ENCODE results near the gene C14orf93. TPM values are rescaled to one million over a fixed set of nuclear protein-coding genes. Genes with fewer than 3 reads are reported as not detected.

C14orf93 gene
- total RNA-seq, 1 donor from 2014 or later: 12.4 TPM

DNA sequence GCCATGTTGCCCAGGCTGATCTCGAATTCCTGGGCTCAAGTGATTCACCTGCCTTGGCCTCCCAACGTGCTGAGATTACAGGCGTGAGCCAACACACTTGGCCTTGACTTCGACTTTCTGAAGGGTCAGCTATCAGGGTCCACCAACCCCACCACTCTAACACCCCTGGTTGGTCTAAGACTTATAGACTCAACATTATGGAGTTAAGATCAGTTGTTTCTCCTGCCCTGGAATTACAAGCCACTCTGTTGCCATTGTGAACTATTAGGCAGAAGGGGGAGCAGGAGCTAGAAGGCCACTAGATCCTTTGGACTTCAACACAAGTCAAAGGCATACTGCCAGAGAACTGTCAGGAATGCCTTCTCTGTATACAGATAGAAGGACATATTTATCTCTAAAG is 30.2 kb upstream of the C14orf93 start:
- Mint-ChIP-seq H3K9me3 (ENCODE audit: unreplicated experiment) (no peaks in the 10 kb centered on the region), H3K27ac (ENCODE audit: unreplicated experiment) (no peak overlapping the region), H3K4me3 (ENCODE audit: unreplicated experiment) (no peak overlapping the region), H3K27me3 (ENCODE audit: unreplicated experiment) (no peaks in the 10 kb centered on the region), H3K36me3 (ENCODE audit: unreplicated experiment) (no peaks in the 10 kb centered on the region), H3K4me1 (ENCODE audit: unreplicated experiment) (peaks cover 8% of the 10 kb centered on the region)
- TF ChIP-seq, protein P1, sequence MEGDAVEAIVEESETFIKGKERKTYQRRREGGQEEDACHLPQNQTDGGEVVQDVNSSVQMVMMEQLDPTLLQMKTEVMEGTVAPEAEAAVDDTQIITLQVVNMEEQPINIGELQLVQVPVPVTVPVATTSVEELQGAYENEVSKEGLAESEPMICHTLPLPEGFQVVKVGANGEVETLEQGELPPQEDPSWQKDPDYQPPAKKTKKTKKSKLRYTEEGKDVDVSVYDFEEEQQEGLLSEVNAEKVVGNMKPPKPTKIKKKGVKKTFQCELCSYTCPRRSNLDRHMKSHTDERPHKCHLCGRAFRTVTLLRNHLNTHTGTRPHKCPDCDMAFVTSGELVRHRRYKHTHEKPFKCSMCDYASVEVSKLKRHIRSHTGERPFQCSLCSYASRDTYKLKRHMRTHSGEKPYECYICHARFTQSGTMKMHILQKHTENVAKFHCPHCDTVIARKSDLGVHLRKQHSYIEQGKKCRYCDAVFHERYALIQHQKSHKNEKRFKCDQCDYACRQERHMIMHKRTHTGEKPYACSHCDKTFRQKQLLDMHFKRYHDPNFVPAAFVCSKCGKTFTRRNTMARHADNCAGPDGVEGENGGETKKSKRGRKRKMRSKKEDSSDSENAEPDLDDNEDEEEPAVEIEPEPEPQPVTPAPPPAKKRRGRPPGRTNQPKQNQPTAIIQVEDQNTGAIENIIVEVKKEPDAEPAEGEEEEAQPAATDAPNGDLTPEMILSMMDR (IDR thresholded peaks at IDR 0.05): no peak
- no peak for DNase-seq (ENCODE audit: extremely low spot score, unreplicated experiment)

DNA sequence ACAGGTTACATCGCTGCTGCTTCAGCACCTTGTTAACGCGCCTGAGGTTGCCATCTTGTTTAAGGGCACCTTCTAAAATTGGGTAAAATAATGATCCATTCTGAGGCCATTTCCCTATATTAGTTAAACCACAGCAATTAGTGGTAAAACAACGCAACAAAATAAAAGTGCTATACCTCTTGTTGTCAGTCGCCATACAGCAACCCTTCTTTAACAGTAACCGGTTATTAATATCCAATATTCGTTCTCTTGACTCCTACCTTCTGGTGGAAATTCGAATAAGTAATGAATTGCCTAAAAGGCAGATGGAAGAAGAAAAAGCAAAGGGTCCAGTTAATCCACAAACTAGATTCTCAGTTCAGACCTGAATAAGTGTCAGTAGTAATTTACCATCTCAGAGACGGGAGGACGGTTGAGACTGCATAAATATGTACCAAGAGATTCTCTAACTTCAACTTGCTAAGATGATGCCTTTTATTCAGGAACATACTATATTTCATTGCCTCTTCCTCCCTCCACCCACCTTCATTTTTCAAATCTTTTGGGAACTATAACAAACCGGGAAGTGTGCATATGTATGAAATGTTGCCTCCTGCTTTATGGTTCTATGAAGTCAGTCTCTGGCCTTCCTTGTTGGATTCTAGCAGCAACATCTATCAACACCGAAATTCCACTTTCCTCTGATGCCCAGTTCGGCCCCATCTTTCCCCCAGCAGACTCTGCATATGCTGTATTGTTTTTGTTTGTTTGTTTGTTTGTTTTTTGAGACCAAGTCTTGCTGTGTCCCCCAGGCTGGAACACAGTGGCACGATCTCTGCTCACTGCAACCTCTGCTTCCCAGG is 25.6 kb upstream of the C14orf93 start:
- Mint-ChIP-seq H3K4me1 (ENCODE audit: unreplicated experiment) (peaks cover 25% of the 10 kb centered on the region), H3K4me3 (ENCODE audit: unreplicated experiment) (peak overlapping the region; percentile 93), H3K9me3 (ENCODE audit: unreplicated experiment) (no peaks in the 10 kb centered on the region), H3K27ac (ENCODE audit: unreplicated experiment) (peak overlapping the region; percentile 97), H3K36me3 (ENCODE audit: unreplicated experiment) (peaks cover 18% of the 10 kb centered on the region), H3K27me3 (ENCODE audit: unreplicated experiment) (no peaks in the 10 kb centered on the region)
- no peak for DNase-seq (ENCODE audit: extremely low spot score, unreplicated experiment)
- TF ChIP-seq, protein P1 (IDR thresholded peaks at IDR 0.05): no peak

- Mint-ChIP-seq H3K4me1 (ENCODE audit: unreplicated experiment) (peaks cover 25% of the 10 kb centered on the region), H3K4me3 (ENCODE audit: unreplicated experiment) (peak within 1 kb of the TSS; percentile 93), H3K27ac (ENCODE audit: unreplicated experiment) (peak within 1 kb of the TSS; percentile 97), H3K27me3 (ENCODE audit: unreplicated experiment) (no peaks in the 10 kb centered on the region), H3K36me3 (ENCODE audit: unreplicated experiment) (peaks cover 18% of the 10 kb centered on the region), H3K9me3 (ENCODE audit: unreplicated experiment) (no peaks in the 10 kb centered on the region)
- DNase-seq (ENCODE audit: extremely low spot score, unreplicated experiment): peak; percentile 94
- TF ChIP-seq, protein P1 (IDR thresholded peaks at IDR 0.05): no peak
Observed at GRCh38 chr14:23034498-23035302, 24.8 kb upstream of the C14orf93 start, which contains the start of gene PSMB5. Gene PSMB5, minus strand, starts transcription at chr14:23034900. Its CDS starts 19 bp downstream, at chr14:23034881.

- H3K27ac Mint-ChIP-seq (ENCODE audit: unreplicated experiment): peak overlapping the region; percentile 97
- peak overlapping the region; percentile 93 for H3K4me3 Mint-ChIP-seq (ENCODE audit: unreplicated experiment)
- H3K36me3 Mint-ChIP-seq (ENCODE audit: unreplicated experiment): peaks cover 23% of the 10 kb centered on the region
- no peak for DNase-seq (ENCODE audit: extremely low spot score, unreplicated experiment)
- H3K4me1 Mint-ChIP-seq (ENCODE audit: unreplicated experiment): peaks cover 28% of the 10 kb centered on the region
- no peaks in the 10 kb centered on the region for H3K9me3 Mint-ChIP-seq (ENCODE audit: unreplicated experiment)
- TF ChIP-seq, protein P1 (IDR thresholded peaks at IDR 0.05): no peak
- H3K27me3 Mint-ChIP-seq (ENCODE audit: unreplicated experiment): no peaks in the 10 kb centered on the region
Observed at GRCh38 chr14:23033801-23034497, 24.0 kb upstream of the C14orf93 start.
